Coronary artery (tissue), 2 donors: ENCODE measurements around the gene ZMIZ1.

Source experiments
- DNase-seq: peaks from one replicate; pipeline ENCODE4 v3.0.0-alpha.2; 2017; ENCODE audit warnings: low spot score
- H3K27ac ChIP-seq, 2 donors: fragments of 200-600 bp; sonication (generic); one replicate each; pipeline ENCODE4 v1.5.1; 2016 to 2019
- H3K4me3 ChIP-seq: fragments of 200-600 bp; sonication (generic); 2 replicates; pipeline ENCODE4 v1.5.1; 2016; ENCODE audit warnings: mild to moderate bottlenecking, moderate library complexity
- CTCF ChIP-seq: fragments of 200-600 bp; sonication (generic); IDR thresholded peaks from one replicate; pipeline ENCODE4 v1.5.1; 2019; ENCODE audit warnings: antibody characterized with exemption

Gene ZMIZ1

GRCh38 chr10:79026341-79026761 lies 42.4 kb upstream of the ZMIZ1 start:
- DNase-seq = peak; percentile 49
- H3K27ac ChIP-seq = no peak overlapping the region
- TF ChIP-seq CTCF = no peak
- H3K4me3 ChIP-seq = no peak overlapping the region

- DNase-seq = peak; percentile 54
- H3K4me3 ChIP-seq = no peak overlapping the region
- H3K27ac ChIP-seq = no peak overlapping the region
- TF ChIP-seq CTCF = no peak
Measured at GRCh38 chr10:79026806-79027146, 42.0 kb upstream of the ZMIZ1 start.

- DNase-seq = peak; percentile 64
- no peak for TF ChIP-seq CTCF
- Histone ChIP-seq H3K27ac (no peak overlapping the region), H3K4me3 (no peak overlapping the region)
Measured at GRCh38 chr10:79027147-79028055, 41.4 kb upstream of the ZMIZ1 start.

GRCh38 chr10:79028056-79028430 lies 40.7 kb upstream of the ZMIZ1 start:
- DNase-seq = peak; percentile 65
- Histone ChIP-seq H3K27ac (no peak overlapping the region), H3K4me3 (no peak overlapping the region)
- no peak for TF ChIP-seq CTCF

- Histone ChIP-seq H3K4me3 (no peak overlapping the region), H3K27ac (no peak overlapping the region)
- no peak for TF ChIP-seq CTCF
- DNase-seq = peak; percentile 58
Measured at GRCh38 chr10:79028451-79029010, 40.2 kb upstream of the ZMIZ1 start.

GRCh38 chr10:79029478-79030390 lies 39.0 kb upstream of the ZMIZ1 start:
- no peak for TF ChIP-seq CTCF
- Histone ChIP-seq H3K27ac (no peak overlapping the region), H3K4me3 (no peak overlapping the region)
- DNase-seq = peak; percentile 52
